Thoracic aorta endothelial cell (primary cell): Measurements from ENCODE around the gene PRR29. TPM values are rescaled to one million over a fixed set of nuclear protein-coding genes. Genes with fewer than 3 reads are reported as not detected.

ENCODE experiments used
- total RNA-seq: library from RNA; depleted of rRNA; stranded (reverse); fragments of >200 nt; gene quantifications from 2 replicates; pipeline ENCODE4 v1.2.3, GENCODE V29; 2012

PRR29 gene
- 0.14 and 0.66 TPM in 2 replicates for total RNA-seq

GRCh38 chr17:63998050-63998720 is at the start of gene PRR29:
Gene PRR29 (plus strand): TSS chr17:63998351. CDS start chr17:63998365, 14 bp downstream.

DNA sequence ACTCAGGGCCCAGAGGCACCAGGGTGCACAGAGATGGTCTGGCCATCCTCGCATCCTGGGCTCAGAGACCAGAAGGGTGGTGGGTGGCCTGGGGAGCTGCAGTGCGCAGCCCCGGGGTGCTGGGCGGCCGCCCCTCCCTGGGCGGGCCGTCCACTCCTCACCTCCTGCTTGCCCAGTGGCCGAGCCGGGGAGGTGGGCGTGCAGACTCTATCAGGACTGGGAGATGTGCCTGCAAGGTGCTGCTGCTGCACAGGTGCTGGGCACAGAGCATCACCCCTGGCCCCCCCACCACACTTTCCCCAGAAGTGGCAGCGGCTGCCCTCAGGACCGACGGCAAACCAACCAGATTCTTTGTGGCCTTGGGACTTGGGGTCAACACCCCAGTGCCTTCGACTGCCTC is 25.4 kb upstream of the PRR29 start, which contains the start of gene SCN4A:
TSS of gene SCN4A (minus strand) at position 123 of the 400 bp plus-strand sequence. CDS start at position 46, 77 bp downstream.

DNA sequence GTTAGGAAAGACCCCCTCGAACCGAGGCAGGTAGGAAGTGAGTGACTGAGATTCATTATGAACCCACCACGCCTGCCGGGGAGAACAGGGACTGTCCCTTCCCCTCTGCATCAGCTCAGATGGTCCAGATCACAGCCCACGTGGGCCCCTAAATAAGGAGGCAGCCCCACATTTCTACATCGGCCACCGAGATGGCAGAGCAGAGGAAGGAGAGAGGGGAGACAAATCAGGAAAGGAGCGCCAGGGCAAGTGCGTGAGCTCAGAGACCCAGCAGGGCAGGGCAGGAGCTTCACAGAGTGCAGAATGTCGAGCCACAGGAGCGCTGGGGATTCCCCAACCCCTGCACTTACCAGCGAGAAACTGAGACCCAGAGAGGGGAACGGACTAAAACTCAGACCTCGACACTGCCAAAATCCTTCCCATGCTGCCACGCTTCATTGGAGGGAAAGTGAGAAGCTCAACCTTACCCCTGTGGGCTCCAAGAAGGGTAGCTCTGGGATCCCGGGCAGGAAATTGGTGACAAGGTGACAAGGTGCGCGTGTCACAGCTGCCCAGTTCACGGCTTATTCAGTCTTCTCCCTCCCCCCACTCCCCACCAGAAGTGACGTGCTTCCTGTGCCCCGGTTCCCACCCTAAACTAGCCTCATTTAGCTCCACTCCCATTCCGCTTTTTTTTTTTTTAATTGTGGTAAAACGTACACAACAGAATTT is 22.1 kb downstream of the PRR29 start, which contains the start of gene ICAM2:
TSS of gene ICAM2 (minus strand) at position 578 of the 711 bp plus-strand sequence. CDS start 13,942 bp downstream, outside the sequence.

Other genes with a start within 250 kb of the PRR29 start
- gene CCDC47, start 224.8 kb upstream of the PRR29 start, total RNA-seq = 108 and 133 TPM in 2 replicates
- gene DDX42, start 224.2 kb upstream of the PRR29 start, total RNA-seq = 122 and 130 TPM in 2 replicates
- gene PSMC5, start 170.9 kb upstream of the PRR29 start, total RNA-seq = 80.9 and 93.4 TPM in 2 replicates
- gene FTSJ3, start 170.7 kb upstream of the PRR29 start, total RNA-seq = 51.0 and 64.9 TPM in 2 replicates
- 46.5 and 71.5 TPM in 2 replicates for gene SMARCD2, start 155.7 kb upstream of the PRR29 start, total RNA-seq
- not detected in 2 replicates for gene CSH2, start 124.7 kb upstream of the PRR29 start, total RNA-seq
- not detected in 2 replicates for gene GH2, start 116.4 kb upstream of the PRR29 start, total RNA-seq
- not detected in 2 replicates for gene CSH1, start 101.8 kb upstream of the PRR29 start, total RNA-seq
- not detected in 2 replicates for gene CSHL1, start 87.1 kb upstream of the PRR29 start, total RNA-seq
- not detected in 2 replicates for gene GH1, start 79.5 kb upstream of the PRR29 start, total RNA-seq
- 1.3 and 1.5 TPM in 2 replicates for gene CD79B, start 66.0 kb upstream of the PRR29 start, total RNA-seq
- 0.07 and 0.13 TPM in 2 replicates for gene SCN4A, start 25.4 kb upstream of the PRR29 start, total RNA-seq
- gene ICAM2, start 22.3 kb downstream of the PRR29 start, total RNA-seq = 898 and 963 TPM in 2 replicates
- gene ERN1, start 131.8 kb downstream of the PRR29 start, total RNA-seq = 19.3 and 22.6 TPM in 2 replicates